IPS-20b (cell line): ENCODE measurements around the gene SMARCE1.

Source experiments
- H3K27ac ChIP-seq: one replicate; pipeline ENCODE4 v1.5.1; 2013; ENCODE audit warnings: low read length
- H3K27me3 ChIP-seq: 2 replicates; pipeline ENCODE4 v1.6.1; 2013; ENCODE audit warnings: mild to moderate bottlenecking, low read length, inconsistent platforms; ENCODE audit not compliant: insufficient read depth
- H3K36me3 ChIP-seq: 2 replicates; pipeline ENCODE4 v1.6.1; 2013; ENCODE audit warnings: low read depth, mild to moderate bottlenecking, inconsistent platforms, low read length, moderate library complexity; ENCODE audit not compliant: insufficient read depth
- H3K4me1 ChIP-seq: 2 replicates; pipeline ENCODE4 v1.6.1; 2013; ENCODE audit warnings: mild to moderate bottlenecking, control low read depth, inconsistent platforms, low read length, moderate library complexity; ENCODE audit not compliant: insufficient read depth
- H3K4me3 ChIP-seq: 2 replicates; pipeline ENCODE4 v1.5.1; 2013; ENCODE audit warnings: mild to moderate bottlenecking, low read length, inconsistent platforms
- H3K9ac ChIP-seq: 2 replicates; pipeline ENCODE4 v1.6.1; 2013; ENCODE audit warnings: low read depth, mild to moderate bottlenecking, inconsistent platforms, low read length, moderate library complexity
- H3K9me3 ChIP-seq: 2 replicates; pipeline ENCODE4 v1.6.1; 2013; ENCODE audit warnings: mild to moderate bottlenecking, low read depth, low read length, inconsistent platforms; ENCODE audit not compliant: insufficient read depth

Gene SMARCE1

DNA sequence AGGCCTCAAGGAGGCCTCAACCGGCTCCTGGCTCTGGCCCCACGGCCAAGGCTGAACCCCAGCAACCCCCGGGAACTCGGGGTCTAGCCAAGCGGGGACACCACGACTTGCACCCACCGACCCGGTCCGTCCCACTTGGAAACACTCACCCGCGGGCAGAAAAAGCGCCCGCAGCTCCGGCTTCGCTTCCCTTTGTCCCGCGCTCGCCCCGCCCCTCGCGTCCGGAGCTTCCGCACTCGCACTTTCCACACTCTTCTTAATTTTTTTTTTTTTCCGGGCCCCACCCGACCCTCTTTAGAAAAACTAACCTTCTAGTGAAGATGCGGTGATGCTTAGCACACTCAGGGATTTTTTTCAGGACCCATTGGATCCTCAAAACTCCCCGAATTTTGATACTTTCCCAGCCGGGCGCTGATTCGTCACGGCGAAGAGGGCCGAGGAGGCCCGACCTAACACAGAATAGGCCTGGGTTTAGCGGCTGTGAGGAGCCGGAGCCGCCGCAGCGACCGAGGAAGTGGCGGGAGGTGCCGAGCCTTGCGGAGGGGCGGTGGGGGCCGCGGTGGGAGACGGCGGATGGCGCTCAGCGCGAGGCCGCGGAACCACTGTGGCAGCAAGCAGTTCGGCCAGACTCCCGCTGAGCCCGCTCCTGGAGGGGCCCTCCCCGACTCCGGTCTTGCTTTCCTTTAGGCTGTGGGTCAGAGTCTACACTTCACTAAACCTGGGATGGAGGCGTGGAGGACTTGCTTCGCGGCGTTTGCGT lies at the start of gene SMARCE1:
TSS of gene SMARCE1 (minus strand) at position 195 of the 760 bp plus-strand sequence. CDS start 2,016 bp downstream, outside the sequence.
- H3K36me3 ChIP-seq: peaks cover 27% of the 10 kb centered on the region
- peak within 1 kb of the TSS; percentile 95 for H3K27ac ChIP-seq
- peaks cover 5% of the 10 kb centered on the region; the same call in 1 of the 2 replicates for H3K27me3 ChIP-seq
- no peaks in the 10 kb centered on the region for H3K9me3 ChIP-seq
- H3K4me1 ChIP-seq: peaks cover 13% of the 10 kb centered on the region
- peak within 1 kb of the TSS; percentile 100 for H3K9ac ChIP-seq
- peak within 1 kb of the TSS; percentile 100 for H3K4me3 ChIP-seq

DNA sequence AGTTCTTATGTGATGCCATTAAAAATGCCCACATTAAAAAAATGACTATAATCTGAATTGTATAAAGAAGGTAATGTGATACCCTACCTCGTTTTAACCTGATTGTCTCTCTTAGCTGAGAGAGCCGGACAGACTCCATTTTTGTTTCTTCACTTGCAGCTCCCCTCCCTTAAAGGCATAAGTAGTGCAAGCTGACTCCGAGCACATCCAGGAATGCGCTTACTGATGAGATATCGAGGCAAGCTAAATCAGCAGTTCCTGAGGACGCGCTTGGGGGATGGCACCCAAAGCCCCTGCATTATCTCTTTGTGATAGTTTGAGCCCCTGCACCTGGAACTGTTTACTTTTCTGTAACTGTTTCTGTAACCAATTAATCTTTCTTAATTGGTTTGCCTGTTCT lies 49.7 kb upstream of the SMARCE1 start:
- Histone ChIP-seq H3K4me1 (no peaks in the 10 kb centered on the region), H3K9me3 (no peaks in the 10 kb centered on the region), H3K36me3 (no peaks in the 10 kb centered on the region), H3K27ac (no peak overlapping the region), H3K27me3 (no peaks in the 10 kb centered on the region), H3K4me3 (no peak overlapping the region), H3K9ac (no peak overlapping the region)

DNA sequence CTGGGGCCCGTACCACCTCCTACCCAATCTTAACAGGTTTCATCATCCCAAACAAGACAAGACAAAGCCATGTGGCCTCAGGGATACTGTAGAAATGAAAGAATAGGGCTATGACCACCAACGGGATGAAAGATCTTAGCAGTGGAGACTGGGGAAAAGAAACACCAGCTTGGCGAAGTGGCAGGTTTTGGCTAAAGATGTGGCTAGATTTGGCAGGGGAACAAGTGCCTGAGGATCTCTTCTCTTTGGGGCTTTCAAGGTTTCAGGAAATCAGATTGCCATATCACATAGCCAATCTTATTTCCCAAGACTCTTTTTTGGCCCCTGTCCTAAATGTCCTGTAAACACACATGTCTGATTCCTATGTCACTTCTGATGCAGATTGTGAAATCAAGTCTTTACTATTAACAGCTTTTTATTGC lies 49.0 kb upstream of the SMARCE1 start:
- Histone ChIP-seq H3K4me1 (no peaks in the 10 kb centered on the region), H3K27ac (no peak overlapping the region), H3K4me3 (no peak overlapping the region), H3K36me3 (no peaks in the 10 kb centered on the region), H3K27me3 (no peaks in the 10 kb centered on the region), H3K9me3 (no peaks in the 10 kb centered on the region), H3K9ac (no peak overlapping the region)

DNA sequence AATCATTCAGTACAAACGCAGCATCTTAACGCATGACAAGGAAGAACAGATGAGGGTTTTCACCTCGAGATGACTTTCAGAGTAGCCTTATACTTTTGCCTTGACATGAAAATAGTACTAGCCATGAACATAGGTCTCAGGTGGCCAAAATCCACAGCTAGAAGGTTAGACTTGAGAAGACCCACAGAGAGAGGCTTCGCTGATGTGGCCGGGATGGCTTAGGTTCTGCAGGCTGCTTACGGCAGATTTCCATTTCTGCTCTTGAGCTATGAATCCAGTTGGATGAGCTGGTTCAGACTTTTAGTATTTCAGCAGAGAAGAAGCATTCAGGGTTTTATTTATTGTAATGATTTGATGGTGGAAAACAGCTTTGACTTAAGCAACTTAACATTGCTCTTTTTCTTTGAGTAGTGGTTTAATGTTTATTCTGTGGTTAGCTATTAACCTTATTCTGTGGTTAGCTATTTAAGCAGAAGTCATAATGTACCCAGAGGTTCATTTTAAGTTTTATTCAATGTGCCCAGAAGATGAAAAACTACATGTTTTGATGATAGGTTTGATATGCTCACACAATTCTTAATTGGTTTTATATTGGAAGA lies 48.4 kb upstream of the SMARCE1 start:
- Histone ChIP-seq H3K9ac (no peak overlapping the region), H3K9me3 (no peaks in the 10 kb centered on the region), H3K4me1 (no peaks in the 10 kb centered on the region), H3K4me3 (no peak overlapping the region), H3K36me3 (no peaks in the 10 kb centered on the region), H3K27ac (no peak overlapping the region), H3K27me3 (no peaks in the 10 kb centered on the region)

DNA sequence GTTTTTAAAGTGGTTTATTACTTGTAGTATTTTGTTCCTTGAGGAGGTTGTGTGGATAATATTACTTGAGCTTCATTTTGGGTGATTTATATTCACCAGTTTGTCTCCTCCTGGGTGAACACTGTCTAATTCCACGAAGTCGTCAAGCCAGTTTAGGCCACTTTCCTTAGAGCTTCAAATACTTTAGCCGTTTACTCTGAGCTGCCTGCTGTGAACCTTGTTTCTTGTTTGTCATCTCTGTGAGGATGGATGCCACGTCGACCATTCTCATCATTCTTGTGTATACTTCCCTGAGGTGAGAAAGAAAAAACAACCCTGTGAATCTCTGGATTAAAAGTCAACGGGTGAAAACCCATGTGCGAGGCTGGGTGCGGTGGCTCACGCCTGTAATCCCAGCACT lies 47.0 kb upstream of the SMARCE1 start:
- Histone ChIP-seq H3K27me3 (no peaks in the 10 kb centered on the region), H3K27ac (no peak overlapping the region), H3K4me1 (no peaks in the 10 kb centered on the region)

DNA sequence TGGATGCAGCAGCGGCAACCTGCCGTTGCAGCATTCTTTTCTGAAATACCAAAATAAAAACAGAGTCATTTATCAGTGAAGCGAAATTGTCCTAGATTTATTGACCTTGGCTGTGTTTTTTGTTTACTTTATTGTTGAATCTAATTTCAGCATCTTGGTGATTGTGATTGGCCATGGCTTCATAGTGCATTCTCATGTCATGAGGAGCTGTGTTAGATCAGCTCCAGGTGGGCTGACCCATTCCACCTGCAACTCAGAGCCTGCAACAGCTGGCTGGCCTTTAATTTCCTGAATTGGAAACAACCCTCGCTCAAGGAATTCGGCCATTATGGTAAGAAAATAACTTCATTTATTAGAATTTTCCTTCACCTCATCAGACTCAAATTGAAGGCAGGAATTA lies 39.5 kb upstream of the SMARCE1 start:
- Histone ChIP-seq H3K9me3 (no peaks in the 10 kb centered on the region), H3K27ac (no peak overlapping the region), H3K4me1 (no peaks in the 10 kb centered on the region), H3K9ac (no peak overlapping the region), H3K36me3 (no peaks in the 10 kb centered on the region), H3K4me3 (no peak overlapping the region), H3K27me3 (no peaks in the 10 kb centered on the region)

More for the DNA sequence above, 47.0 kb upstream of the SMARCE1 start:
- H3K9ac ChIP-seq: no peak overlapping the region
- no peaks in the 10 kb centered on the region for H3K36me3 ChIP-seq
- no peaks in the 10 kb centered on the region for H3K9me3 ChIP-seq
- H3K4me3 ChIP-seq: no peak overlapping the region

DNA sequence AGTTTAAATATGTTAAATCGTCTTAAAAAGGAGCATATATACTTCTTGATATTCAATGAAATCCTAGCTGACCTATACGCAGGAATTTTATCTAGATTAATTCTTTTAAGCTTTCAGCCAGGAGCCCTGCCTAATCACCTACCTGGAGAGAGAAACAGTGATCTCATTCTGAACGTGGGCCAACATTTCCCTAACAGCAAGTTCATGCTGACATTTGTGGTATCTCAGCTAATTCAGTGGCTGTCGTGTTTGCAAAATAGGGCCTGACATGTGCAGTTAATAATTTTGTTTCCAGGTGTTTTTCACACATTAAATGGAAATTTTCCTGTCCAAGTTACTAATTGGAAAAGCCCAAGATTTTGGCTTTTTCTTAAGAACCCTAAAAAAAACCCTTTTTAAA lies 38.6 kb upstream of the SMARCE1 start:
- Histone ChIP-seq H3K9ac (no peak overlapping the region), H3K36me3 (no peaks in the 10 kb centered on the region), H3K27me3 (no peaks in the 10 kb centered on the region), H3K9me3 (no peaks in the 10 kb centered on the region), H3K4me3 (no peak overlapping the region), H3K27ac (no peak overlapping the region), H3K4me1 (no peaks in the 10 kb centered on the region)

DNA sequence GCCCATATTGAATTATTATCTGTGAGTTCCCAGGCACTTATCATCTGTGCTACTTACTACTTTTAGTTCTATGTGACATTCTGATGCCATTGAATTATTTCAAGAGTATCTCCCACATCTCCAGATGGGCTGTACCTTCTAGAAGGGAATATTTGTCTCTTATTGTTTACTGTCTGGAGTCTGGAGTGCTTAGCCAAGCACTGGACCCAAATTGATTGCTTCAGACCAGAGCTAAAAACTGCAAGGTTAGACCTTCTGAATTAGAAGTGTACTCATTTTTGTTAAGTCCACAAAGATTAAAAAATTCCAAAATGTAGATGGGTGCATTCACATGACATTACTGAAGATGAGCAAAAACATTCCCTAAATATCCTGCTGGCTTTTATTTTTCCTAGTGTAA lies 33.4 kb upstream of the SMARCE1 start:
- Histone ChIP-seq H3K4me3 (no peak overlapping the region), H3K4me1 (no peaks in the 10 kb centered on the region), H3K9ac (no peak overlapping the region), H3K27ac (no peak overlapping the region), H3K36me3 (no peaks in the 10 kb centered on the region), H3K27me3 (no peaks in the 10 kb centered on the region), H3K9me3 (no peaks in the 10 kb centered on the region)

DNA sequence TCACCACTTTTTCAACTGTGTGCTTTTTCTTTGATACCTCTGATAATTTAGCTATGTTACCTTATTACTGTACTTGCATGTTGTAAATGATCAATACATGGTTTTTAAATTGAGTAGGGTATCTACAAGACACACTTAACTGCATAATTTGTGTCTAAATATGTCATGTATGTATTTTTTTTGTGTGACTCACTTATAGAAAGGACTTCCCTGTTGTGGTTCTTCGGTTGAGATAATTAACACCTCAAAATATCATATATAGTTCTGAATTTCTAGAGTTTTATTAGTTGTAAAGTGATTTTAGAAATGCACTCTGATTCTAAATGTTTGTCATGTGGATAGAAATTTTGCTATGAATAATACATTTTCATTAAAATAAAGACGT lies 31.9 kb upstream of the SMARCE1 start:
- Histone ChIP-seq H3K36me3 (no peaks in the 10 kb centered on the region), H3K9me3 (no peaks in the 10 kb centered on the region), H3K4me3 (no peak overlapping the region), H3K9ac (no peak overlapping the region), H3K27me3 (no peaks in the 10 kb centered on the region), H3K27ac (no peak overlapping the region), H3K4me1 (no peaks in the 10 kb centered on the region)

DNA sequence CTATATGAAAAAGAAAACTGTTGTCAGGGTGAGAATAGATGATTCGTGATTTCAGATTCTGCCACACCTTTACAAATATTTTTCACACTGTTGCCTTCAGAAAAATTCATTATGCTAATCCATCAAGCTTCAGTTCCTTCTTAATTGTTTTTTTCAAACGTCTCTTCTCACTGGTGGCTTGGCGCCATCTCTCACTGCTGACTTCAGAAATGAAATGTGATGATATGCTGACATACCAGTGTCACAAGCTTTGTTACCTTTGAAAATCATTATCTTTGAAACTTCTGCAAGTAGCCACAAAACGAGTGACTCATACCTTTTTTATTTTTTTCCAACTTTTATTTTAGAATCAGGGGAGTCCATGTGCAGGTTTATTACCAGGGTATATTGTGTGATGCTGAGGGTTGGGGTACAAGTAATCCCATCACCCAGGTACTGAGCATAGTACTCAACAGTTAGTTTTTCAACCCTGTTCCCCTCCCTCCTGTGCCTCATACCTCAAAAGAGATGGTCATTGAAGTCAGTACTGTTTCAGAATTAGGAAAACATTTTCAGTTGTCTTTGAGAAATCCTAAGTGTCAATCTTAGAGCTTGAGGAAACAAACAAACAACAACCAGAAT lies 31.4 kb upstream of the SMARCE1 start:
- Histone ChIP-seq H3K27me3 (no peaks in the 10 kb centered on the region), H3K27ac (no peak overlapping the region), H3K9me3 (no peaks in the 10 kb centered on the region)

DNA sequence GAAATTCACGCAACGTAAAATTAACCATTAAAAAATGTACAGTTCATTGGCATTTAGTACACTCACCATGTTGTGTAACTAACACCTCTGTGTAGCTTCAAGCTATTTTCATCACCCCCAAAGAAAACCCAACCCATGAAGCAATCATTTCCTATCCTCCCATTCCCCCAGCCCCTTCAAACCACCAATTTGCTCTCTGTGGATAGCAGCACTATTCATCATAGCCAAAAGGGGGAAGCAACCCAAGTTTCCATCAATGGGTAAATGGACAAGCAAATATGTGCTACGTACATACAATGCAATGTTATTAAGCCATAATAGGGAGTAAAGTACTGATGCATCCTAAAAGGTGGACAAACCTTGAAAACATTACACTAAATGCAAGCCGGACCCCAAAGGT lies 28.3 kb upstream of the SMARCE1 start:
- H3K36me3 ChIP-seq: no peaks in the 10 kb centered on the region
- no peak overlapping the region for H3K9ac ChIP-seq

More for the DNA sequence above, 31.4 kb upstream of the SMARCE1 start:
- H3K9ac ChIP-seq: no peak overlapping the region
- no peak overlapping the region for H3K4me3 ChIP-seq
- no peaks in the 10 kb centered on the region for H3K36me3 ChIP-seq
- no peaks in the 10 kb centered on the region for H3K4me1 ChIP-seq

DNA sequence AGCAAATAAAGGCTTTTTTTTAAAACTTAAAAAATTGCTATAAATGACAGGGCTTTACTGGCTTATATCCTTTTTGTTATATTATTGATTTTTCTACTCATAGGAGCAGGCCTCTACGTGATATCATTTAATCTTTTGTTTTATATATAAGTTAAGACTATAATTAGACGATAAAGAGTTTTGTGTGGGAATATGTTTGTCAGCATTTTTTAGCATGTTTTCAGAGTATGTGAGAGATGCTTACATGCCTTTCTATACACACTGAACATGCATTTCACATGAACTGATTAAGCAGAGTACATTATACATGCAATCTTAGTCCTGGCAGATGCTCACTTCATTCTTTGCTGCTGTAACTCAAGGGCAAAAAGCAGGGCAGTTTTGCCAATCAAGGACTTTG lies 25.0 kb upstream of the SMARCE1 start:
- Histone ChIP-seq H3K9me3 (no peaks in the 10 kb centered on the region), H3K36me3 (no peaks in the 10 kb centered on the region), H3K4me1 (no peaks in the 10 kb centered on the region; the same call in 1 of the 2 replicates), H3K9ac (no peak overlapping the region), H3K4me3 (no peak overlapping the region), H3K27me3 (no peaks in the 10 kb centered on the region), H3K27ac (no peak overlapping the region)

More for the DNA sequence above, 28.3 kb upstream of the SMARCE1 start:
- H3K9me3 ChIP-seq: no peaks in the 10 kb centered on the region
- H3K4me1 ChIP-seq: no peaks in the 10 kb centered on the region; the same call in 1 of the 2 replicates
- no peak overlapping the region for H3K27ac ChIP-seq
- H3K4me3 ChIP-seq: no peak overlapping the region
- H3K27me3 ChIP-seq: no peaks in the 10 kb centered on the region
